Activated T-cell treated with anti-CD3 and anti-CD28 coated beads, Interleukin-2, amount 50 U/mL, for 4 hours (primary cell): ENCODE data around the gene ZNF724. TPM values are rescaled to one million over a fixed set of nuclear protein-coding genes. Genes with fewer than 3 reads are reported as not detected.
"Not testable (repeated sequence)": the region's sequence is repeated elsewhere in the genome, so short reads cannot be mapped to it uniquely, and the experiment has no call there.

ENCODE experiments used
- ATAC-seq, 2 donors: fragments of 200-7000 bp; cut with Tn5 transposase; one replicate each; pipeline ENCODE4 v1.10.0; 2021
- DNase-seq: peaks from one replicate; pipeline ENCODE4 v3.0.0-alpha.2; 2020
- H3K27me3 Mint-ChIP-seq: one replicate; pipeline ENCODE4 v1.8.0; 2021; ENCODE audit warnings: low read depth, mixed read lengths
- H3K36me3 Mint-ChIP-seq: one replicate; pipeline ENCODE4 v1.8.0; 2022; ENCODE audit warnings: mixed read lengths; ENCODE audit not compliant: insufficient read depth
- H3K4me1 Mint-ChIP-seq: one replicate; pipeline ENCODE4 v1.8.0; 2021; ENCODE audit warnings: low read depth, mixed read lengths
- H3K4me3 Mint-ChIP-seq: one replicate; pipeline ENCODE4 v1.8.0; 2021; ENCODE audit warnings: mild to moderate bottlenecking, moderate library complexity, mixed read lengths
- H3K9me3 Mint-ChIP-seq: one replicate; pipeline ENCODE4 v1.8.0; 2021; ENCODE audit warnings: mixed read lengths
- total RNA-seq, 3 donors: library from RNA; stranded (reverse); gene quantifications; one replicate each; pipeline ENCODE4 v1.2.1, GENCODE V29; 2021

Gene ZNF724
- total RNA-seq, 3 donors from 2014 or later, result 5.1 to 6.3 (median 5.7) TPM

DNA sequence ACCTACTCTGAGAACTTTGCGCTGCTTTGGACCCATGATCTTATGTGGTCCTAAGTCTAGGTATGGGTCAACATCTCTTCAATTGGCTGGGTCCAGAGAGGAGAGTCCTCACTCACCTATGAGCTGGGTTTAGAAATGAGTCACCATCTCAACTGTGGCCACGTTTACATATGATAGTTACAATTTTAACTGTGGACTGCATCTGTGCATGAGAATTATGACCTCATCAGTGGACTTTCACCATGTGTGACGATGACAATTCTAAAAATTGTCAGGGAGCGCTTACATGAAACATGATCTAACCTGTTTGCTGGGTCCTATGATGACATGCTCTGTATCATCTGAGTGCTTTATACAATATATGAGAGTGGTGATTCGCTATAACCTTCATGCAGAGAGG lies 12.7 kb upstream of the ZNF724 start:
- no peak overlapping the region for H3K4me3 Mint-ChIP-seq
- H3K36me3 Mint-ChIP-seq, result peaks cover 50% of the 10 kb centered on the region
- DNase-seq, result no peak
- no peaks in the 10 kb centered on the region for H3K27me3 Mint-ChIP-seq
- no peaks in the 10 kb centered on the region for H3K9me3 Mint-ChIP-seq
- peaks cover 6% of the 10 kb centered on the region for H3K4me1 Mint-ChIP-seq
- ATAC-seq, result peak in 1 of 2 donors; percentile 11

- peaks cover 46% of the 10 kb centered on the region for H3K36me3 Mint-ChIP-seq
Observed at GRCh38 chr19:23261496-23262020, 11.4 kb upstream of the ZNF724 start.

GRCh38 chr19:23260956-23261355 lies 10.8 kb upstream of the ZNF724 start:
- ATAC-seq (no peak), DNase-seq (no peak)
- Mint-ChIP-seq H3K4me1 (peaks cover 6% of the 10 kb centered on the region), H3K9me3 (no peaks in the 10 kb centered on the region), H3K27me3 (no peaks in the 10 kb centered on the region), H3K36me3 (peaks cover 46% of the 10 kb centered on the region), H3K4me3 (no peak overlapping the region)

More at GRCh38 chr19:23261496-23262020, 11.4 kb upstream of the ZNF724 start:
- H3K4me3 Mint-ChIP-seq, result no peak overlapping the region
- no peak for ATAC-seq
- peaks cover 6% of the 10 kb centered on the region for H3K4me1 Mint-ChIP-seq
- no peaks in the 10 kb centered on the region for H3K27me3 Mint-ChIP-seq
- H3K9me3 Mint-ChIP-seq, result no peaks in the 10 kb centered on the region
- no peak for DNase-seq

DNA sequence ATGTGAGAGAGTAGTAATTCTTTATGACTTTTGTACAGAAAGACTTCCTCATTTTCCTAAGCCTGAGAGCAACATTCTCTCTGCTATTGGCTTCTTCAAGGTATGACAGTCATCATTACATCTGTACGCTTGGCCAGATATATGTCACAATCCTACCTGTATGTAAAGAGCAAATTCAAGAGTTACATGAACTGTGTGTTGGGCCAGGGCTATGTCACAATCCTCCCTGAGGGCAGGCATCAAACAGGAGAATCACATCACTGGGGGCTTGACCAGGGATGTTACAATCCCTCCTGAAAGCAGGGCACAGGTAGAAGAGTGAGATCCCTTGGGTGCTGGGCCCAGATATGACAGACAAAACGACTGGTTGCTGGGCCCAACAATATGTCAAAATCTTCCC lies 9.8 kb upstream of the ZNF724 start:
- no peaks in the 10 kb centered on the region for H3K27me3 Mint-ChIP-seq
- peaks cover 6% of the 10 kb centered on the region for H3K4me1 Mint-ChIP-seq
- DNase-seq, result no peak
- H3K4me3 Mint-ChIP-seq, result no peak overlapping the region
- H3K9me3 Mint-ChIP-seq, result no peaks in the 10 kb centered on the region
- no peak for ATAC-seq
- H3K36me3 Mint-ChIP-seq, result peaks cover 46% of the 10 kb centered on the region

DNA sequence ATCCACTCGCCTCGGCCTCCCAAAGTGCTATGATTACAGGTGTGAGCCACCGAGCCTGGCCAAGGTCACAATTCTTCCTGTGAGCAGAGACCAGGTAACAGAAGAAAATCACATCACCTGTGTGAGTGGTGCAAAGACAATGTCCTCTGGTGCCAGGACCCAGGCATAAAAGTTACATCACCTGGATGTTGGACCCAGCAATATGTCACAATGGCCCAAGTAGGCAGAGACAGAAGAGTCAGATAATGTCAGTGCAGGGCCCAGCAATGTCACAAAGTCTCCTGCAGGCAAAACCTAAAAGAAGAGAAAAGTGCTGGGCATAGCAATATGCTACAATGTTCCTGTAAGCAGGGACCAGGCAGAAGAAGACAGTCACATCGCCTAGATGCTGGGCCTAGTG lies 5.5 kb upstream of the ZNF724 start:
- DNase-seq, result no peak

DNA sequence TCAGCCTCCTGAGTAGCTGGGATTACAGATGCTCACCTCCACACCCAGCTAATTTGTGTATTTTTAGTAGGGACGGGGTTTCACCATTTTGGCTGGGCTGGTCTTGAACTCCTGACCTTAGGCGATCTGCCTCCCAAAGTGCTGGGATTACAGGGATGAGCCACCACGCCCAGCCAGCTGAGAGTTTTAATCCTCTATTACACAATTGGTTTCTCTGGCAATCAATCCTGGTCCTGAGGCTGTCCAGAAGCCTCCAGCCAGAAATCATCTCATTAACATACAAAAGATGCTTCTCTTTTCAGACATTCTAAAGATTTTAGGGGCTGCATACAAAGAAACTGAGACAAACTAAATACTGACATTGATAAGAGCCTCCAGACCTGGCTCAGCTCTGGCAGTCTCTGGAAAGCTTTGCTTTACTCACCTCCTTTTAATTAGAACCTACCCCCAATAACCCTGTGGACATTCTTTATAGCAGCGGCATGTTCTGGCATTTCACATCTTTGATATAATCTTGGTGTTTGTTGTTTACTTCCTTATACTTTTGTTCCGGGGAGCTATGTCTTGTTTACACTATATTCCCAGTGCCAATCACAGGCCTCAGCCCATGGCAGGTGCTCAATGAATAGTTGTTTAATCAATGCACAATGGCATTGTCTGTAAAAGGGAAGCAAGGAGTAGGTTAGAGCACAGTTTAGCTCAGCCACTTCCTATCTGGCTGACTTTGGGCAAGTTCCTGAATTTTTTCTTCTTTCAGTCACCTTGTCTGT lies 4.1 kb upstream of the ZNF724 start:
- Mint-ChIP-seq H3K4me3 (no peak overlapping the region), H3K36me3 (peaks cover 13% of the 10 kb centered on the region), H3K9me3 (no peaks in the 10 kb centered on the region), H3K27me3 (no peaks in the 10 kb centered on the region), H3K4me1 (peaks cover 4% of the 10 kb centered on the region)
- no peak for ATAC-seq
- no peak for DNase-seq

More for the DNA sequence above, 5.5 kb upstream of the ZNF724 start:
- Mint-ChIP-seq H3K36me3 (peaks cover 23% of the 10 kb centered on the region), H3K9me3 (no peaks in the 10 kb centered on the region), H3K4me1 (no peaks in the 10 kb centered on the region), H3K4me3 (no peak overlapping the region), H3K27me3 (no peaks in the 10 kb centered on the region)
- ATAC-seq, result no peak

GRCh38 chr19:23253256-23253655 lies 3.1 kb upstream of the ZNF724 start:
- H3K4me1 Mint-ChIP-seq, DNase-seq, H3K36me3 Mint-ChIP-seq, ATAC-seq, H3K4me3 Mint-ChIP-seq, H3K9me3 Mint-ChIP-seq, H3K27me3 Mint-ChIP-seq: not testable (repeated sequence)

GRCh38 chr19:23241419-23241818 lies 8.8 kb downstream of the ZNF724 start:
- H3K9me3 Mint-ChIP-seq, result peaks cover 28% of the 10 kb centered on the region
- peaks cover 49% of the 10 kb centered on the region for H3K36me3 Mint-ChIP-seq
- H3K4me3 Mint-ChIP-seq, result no peak overlapping the region
- no peak for ATAC-seq
- H3K4me1 Mint-ChIP-seq, result no peaks in the 10 kb centered on the region
- no peaks in the 10 kb centered on the region for H3K27me3 Mint-ChIP-seq
- no peak for DNase-seq

GRCh38 chr19:23222998-23223652 lies 27.1 kb downstream of the ZNF724 start:
- no peaks in the 10 kb centered on the region for H3K27me3 Mint-ChIP-seq
- ATAC-seq (no peak), DNase-seq (no peak)
- H3K4me3 Mint-ChIP-seq, result no peak overlapping the region
- H3K9me3 Mint-ChIP-seq, result peaks cover 40% of the 10 kb centered on the region
- H3K4me1 Mint-ChIP-seq, result no peaks in the 10 kb centered on the region
- peaks cover 45% of the 10 kb centered on the region for H3K36me3 Mint-ChIP-seq

- Mint-ChIP-seq H3K27me3 (no peaks in the 10 kb centered on the region), H3K4me1 (no peaks in the 10 kb centered on the region), H3K4me3 (no peak overlapping the region), H3K36me3 (no peaks in the 10 kb centered on the region), H3K9me3 (peaks cover 2% of the 10 kb centered on the region)
- no peak for ATAC-seq
- no peak for DNase-seq
Observed at GRCh38 chr19:23203841-23204344, 46.3 kb downstream of the ZNF724 start.

GRCh38 chr19:23190341-23190740 lies 59.9 kb downstream of the ZNF724 start:
- no peaks in the 10 kb centered on the region for H3K4me1 Mint-ChIP-seq
- no peaks in the 10 kb centered on the region for H3K36me3 Mint-ChIP-seq
- ATAC-seq (no peak), DNase-seq (no peak)
- H3K27me3 Mint-ChIP-seq, result no peaks in the 10 kb centered on the region
- peaks cover 7% of the 10 kb centered on the region for H3K9me3 Mint-ChIP-seq
- H3K4me3 Mint-ChIP-seq, result no peak overlapping the region

DNA sequence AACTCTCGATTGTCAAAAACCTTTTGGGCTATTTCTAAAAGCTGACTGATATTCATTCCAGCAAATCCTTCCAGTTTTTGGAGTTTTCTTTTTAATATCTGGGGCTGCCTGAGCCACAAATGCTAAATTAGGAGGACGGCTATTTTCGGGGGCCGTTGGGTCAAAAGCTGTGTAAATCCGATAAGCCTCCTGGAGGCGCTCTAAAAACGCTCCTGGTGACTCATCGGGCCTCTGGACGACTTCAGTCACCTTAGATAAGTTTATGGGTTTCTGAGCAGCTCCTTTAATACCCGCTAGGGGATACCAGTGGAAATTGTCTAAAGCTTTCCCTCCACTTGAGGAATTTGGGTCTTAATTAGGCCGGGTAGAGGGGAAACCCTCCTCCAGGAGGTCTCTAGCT lies 66.9 kb downstream of the ZNF724 start:
- ATAC-seq (no peak), DNase-seq (no peak)
- H3K4me1 Mint-ChIP-seq, result no peaks in the 10 kb centered on the region
- H3K36me3 Mint-ChIP-seq, result no peaks in the 10 kb centered on the region
- no peaks in the 10 kb centered on the region for H3K27me3 Mint-ChIP-seq
- H3K9me3 Mint-ChIP-seq, result peaks cover 9% of the 10 kb centered on the region
- H3K4me3 Mint-ChIP-seq, result no peak overlapping the region
